ENCODE data around the gene MDC1. TPM values are rescaled to one million over a fixed set of nuclear protein-coding genes. Genes with fewer than 3 reads are reported as not detected.
A peak's percentile ranks its signal among the peaks of the same experiment; 100 is the strongest.

The MDC1 gene
- total RNA-seq, 1 donor from 2014 or later, result 65.6 TPM

DNA sequence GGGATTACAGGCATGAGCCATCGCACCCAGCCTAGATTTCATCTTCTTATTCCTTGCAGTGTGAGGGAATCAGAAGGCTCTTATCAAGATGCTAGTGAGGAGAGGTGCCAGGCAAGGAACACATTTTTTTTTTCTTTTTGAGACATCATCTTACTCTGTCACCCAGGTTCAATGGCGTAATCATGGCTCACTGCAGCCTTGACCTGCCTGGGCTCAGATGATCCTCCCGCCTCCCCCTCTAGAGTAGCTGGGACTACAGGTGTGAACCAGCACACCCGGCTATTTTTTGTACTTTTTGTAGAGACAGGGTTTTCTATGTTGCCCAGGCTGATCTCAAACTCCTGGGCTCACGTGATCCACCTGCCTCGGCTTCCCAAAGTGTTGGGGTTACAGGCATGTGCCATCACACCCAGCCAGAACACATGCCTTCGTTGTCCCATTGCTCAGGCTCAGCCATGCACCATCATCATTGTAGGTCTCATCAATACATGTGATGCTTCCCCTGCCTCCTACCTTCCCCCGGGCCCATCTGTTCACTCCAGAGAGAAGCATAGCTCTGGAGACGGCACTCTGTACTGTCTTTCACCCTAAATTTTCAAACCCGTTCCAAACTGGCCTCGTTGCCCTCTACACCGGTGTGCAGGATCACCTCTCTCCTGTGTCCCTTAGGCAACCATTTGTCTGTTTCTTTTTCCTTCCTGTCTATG lies 15.3 kb upstream of the MDC1 start:
- Mint-ChIP-seq H3K27me3 (no peaks in the 10 kb centered on the region), H3K4me1 (peaks cover 43% of the 10 kb centered on the region), H3K36me3 (ENCODE audit: low read depth) (peaks cover 33% of the 10 kb centered on the region), H3K9me3 (no peaks in the 10 kb centered on the region), H3K27ac (no peak overlapping the region), H3K4me3 (no peak overlapping the region)
- intact Hi-C loops (cut with micrococcal nuclease), result no loop called here
- DNase-seq (no peak), ATAC-seq (ENCODE audit: low read depth) (no peak)
- CTCF ChIA-PET, result interaction anchor here (1.1 to 20.0 kb wide), 7 partner anchors 10 to 250 kb away, joined by 3 to 576 read pairs (median 25); partner anchors contain the start of genes ATAT1, DHX16, FLOT1 and TUBB
- POLR2A ChIA-PET, result interaction anchor here (0.6 to 22.6 kb wide), 3 partner anchors 11 to 142 kb away, joined by 5 to 697 read pairs (median 16); partner anchors contain the start of gene DHX16
- TF ChIP-seq, protein P1, sequence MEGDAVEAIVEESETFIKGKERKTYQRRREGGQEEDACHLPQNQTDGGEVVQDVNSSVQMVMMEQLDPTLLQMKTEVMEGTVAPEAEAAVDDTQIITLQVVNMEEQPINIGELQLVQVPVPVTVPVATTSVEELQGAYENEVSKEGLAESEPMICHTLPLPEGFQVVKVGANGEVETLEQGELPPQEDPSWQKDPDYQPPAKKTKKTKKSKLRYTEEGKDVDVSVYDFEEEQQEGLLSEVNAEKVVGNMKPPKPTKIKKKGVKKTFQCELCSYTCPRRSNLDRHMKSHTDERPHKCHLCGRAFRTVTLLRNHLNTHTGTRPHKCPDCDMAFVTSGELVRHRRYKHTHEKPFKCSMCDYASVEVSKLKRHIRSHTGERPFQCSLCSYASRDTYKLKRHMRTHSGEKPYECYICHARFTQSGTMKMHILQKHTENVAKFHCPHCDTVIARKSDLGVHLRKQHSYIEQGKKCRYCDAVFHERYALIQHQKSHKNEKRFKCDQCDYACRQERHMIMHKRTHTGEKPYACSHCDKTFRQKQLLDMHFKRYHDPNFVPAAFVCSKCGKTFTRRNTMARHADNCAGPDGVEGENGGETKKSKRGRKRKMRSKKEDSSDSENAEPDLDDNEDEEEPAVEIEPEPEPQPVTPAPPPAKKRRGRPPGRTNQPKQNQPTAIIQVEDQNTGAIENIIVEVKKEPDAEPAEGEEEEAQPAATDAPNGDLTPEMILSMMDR (IDR thresholded peaks at IDR 0.05), result no peak

DNA sequence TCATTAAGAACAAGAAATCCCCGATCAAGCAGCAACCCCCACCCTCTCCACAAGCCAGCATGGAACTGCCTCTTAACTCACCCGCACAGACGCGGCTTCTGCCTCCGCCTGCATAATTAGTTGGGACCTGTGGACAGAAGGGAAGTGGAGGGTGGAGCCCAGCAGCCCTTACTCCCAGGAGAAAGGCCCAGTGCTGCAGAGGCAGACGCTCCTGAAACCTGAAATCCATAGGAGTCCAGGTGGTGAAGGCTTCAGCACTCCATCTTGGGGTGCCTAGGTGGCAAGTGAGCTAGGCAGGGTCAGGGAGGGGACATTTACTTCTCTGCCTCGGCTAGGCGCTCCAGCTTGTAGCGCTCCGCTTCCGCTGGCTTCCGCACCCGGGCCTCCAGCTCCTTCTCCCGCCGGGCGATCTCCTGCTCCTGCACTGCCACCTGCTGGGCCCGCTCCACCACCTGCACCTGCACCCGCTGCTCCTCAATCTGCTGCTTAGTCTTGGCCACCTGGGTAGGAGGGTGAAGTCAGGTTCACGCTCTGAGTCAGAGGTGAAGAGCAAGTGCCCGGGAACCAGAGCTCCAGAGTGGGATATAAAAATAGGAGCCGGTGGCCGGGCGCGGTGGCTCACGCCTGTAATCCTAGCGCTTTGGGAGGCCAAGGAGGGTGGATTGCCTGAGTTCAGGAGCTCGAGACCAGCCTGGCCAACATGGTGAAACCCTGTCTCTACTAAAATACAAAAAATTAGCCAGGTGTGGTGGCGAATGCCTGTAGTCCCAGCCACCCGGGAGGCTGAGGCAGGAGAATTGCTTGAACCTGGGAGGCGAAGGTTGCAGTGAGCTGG lies 13.7 kb upstream of the MDC1 start:
- peaks cover 39% of the 10 kb centered on the region for H3K36me3 Mint-ChIP-seq (ENCODE audit: low read depth)
- intact Hi-C loops (cut with micrococcal nuclease), result loop anchor here (1.0 kb wide), 1 partner anchor 190 kb away; no protein-coding TSS in a partner anchor

DNA sequence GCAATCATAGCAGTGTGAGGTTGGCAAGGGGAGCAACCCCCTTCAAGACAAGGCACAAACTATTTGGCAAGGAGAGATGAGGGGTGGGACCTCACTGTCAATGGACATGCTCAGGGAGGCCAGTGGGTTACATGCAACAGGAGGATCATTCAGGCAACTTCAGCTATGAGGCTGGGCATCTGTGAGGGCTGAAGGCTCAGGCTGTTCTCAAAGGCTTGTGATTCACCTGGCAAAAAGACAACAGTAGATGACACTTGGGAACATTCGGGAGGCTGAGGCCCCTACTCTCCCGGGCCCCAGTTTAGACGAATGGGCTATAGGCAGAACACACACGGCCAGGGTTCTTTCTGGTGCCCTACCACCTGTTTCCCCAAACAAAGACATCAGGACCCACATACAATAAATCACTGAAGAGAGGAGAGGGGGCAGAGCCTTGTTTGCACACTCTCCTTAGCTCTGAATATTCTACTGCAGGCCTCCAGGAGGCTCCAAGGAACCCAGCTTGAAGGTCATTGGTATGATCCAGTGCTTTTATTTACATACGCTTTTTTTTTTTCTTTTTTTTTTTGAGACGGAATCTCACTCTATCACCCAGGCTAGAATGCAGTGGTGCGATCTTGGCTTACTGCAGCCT lies 11.0 kb upstream of the MDC1 start:
- no peak for ATAC-seq (ENCODE audit: low read depth)
- ChIA-PET CTCF (interaction anchor here (1.3 to 20.0 kb wide), 2 partner anchors 37 to 50 kb away, joined by 3 to 576 read pairs; partner anchors contain the start of genes DHX16 and NRM), POLR2A (interaction anchor here (0.7 to 22.6 kb wide), 4 partner anchors 12 to 228 kb away, joined by 3 to 697 read pairs (median 5); partner anchors contain the start of gene DHX16)
- DNase-seq, result no peak
- TF ChIP-seq, protein P1 (IDR thresholded peaks at IDR 0.05), result no peak
- no peaks in the 10 kb centered on the region for H3K9me3 Mint-ChIP-seq
- intact Hi-C loops (cut with micrococcal nuclease), result no loop called here
- H3K36me3 Mint-ChIP-seq (ENCODE audit: low read depth), result peaks cover 59% of the 10 kb centered on the region
- no peak overlapping the region for H3K4me3 Mint-ChIP-seq
- H3K4me1 Mint-ChIP-seq, result peaks cover 33% of the 10 kb centered on the region
- no peaks in the 10 kb centered on the region for H3K27me3 Mint-ChIP-seq
- H3K27ac Mint-ChIP-seq, result peak overlapping the region; percentile 53

More for the DNA sequence above, 13.7 kb upstream of the MDC1 start:
- CTCF ChIA-PET, result interaction anchor here (0.6 to 20.0 kb wide), 29 partner anchors 8 to 1145 kb away, joined by 3 to 576 read pairs (median 5); partner anchors contain the start of genes ABCF1, ATAT1, C6orf136 and DHX16
- TF ChIP-seq, protein P1 (IDR thresholded peaks at IDR 0.05), result peak; percentile 23
- POLR2A ChIA-PET, result interaction anchor here (0.6 to 22.6 kb wide), 10 partner anchors 9 to 189 kb away, joined by 3 to 697 read pairs (median 6); partner anchors contain the start of genes ABCF1, ATAT1, DHX16 and MDC1
- Mint-ChIP-seq H3K27me3 (no peaks in the 10 kb centered on the region), H3K9me3 (no peaks in the 10 kb centered on the region), H3K27ac (no peak overlapping the region), H3K4me1 (peaks cover 27% of the 10 kb centered on the region), H3K4me3 (peak overlapping the region; percentile 41)
- DNase-seq (peak; percentile 69), ATAC-seq (ENCODE audit: low read depth) (peak; percentile 89)

DNA sequence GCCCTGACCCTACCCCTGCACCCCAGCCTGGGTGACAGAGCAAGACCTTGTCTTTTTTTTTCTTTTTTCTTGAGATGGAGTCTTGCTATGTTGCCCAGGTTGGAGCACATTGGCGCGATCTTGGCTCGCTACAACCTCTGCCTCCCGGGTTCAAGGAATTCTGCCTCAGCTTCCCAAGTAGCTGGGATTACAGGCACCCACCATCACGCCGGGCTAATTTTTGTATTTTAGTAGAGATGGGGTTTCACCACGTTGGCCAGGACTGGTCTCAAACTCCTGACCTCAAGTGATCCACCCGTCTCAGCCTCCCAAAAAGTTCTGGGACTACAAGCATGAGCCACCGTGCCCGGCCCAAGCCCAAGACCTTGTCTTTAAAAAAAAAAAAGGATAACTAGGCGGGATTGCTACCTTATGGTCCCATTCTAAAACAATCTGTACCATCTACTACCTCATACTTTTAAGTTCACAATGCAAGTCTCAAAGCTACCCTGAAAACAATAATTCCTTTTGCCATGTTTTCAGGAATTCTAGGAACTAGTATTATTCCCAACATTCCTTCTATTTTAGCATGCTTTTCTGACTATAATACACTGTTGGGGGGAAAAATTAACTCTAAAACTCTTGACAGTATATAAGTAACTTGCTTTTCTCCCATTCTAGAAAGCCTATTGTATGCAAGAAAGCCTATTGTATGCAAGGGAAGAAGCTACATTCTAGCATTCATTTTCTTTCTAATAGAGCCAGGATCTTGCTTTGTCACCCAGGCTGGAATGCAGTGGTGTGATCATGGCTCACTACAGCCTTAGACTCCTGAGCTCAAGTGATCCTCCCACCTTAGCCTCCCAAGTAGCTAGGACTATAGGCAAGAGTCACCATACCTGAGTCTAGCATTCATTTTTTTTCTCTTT lies 9.7 kb upstream of the MDC1 start:
- peaks cover 46% of the 10 kb centered on the region for H3K4me1 Mint-ChIP-seq
- intact Hi-C loops (cut with micrococcal nuclease), result no loop called here
- ChIA-PET POLR2A (interaction anchor here (0.6 to 22.6 kb wide), 7 partner anchors 10 to 1076 kb away, joined by 3 to 697 read pairs (median 3); partner anchors contain the start of gene DHX16), CTCF (interaction anchor here (1.1 to 20.0 kb wide), 3 partner anchors 9 to 48 kb away, joined by 3 to 576 read pairs (median 4); partner anchors contain the start of genes DHX16 and NRM)
- H3K4me3 Mint-ChIP-seq, result no peak overlapping the region
- H3K36me3 Mint-ChIP-seq (ENCODE audit: low read depth), result peaks cover 64% of the 10 kb centered on the region
- no peaks in the 10 kb centered on the region for H3K9me3 Mint-ChIP-seq
- TF ChIP-seq, protein P1 (IDR thresholded peaks at IDR 0.05), result no peak
- H3K27ac Mint-ChIP-seq, result no peak overlapping the region
- no peak for ATAC-seq (ENCODE audit: low read depth)
- no peak for DNase-seq
- no peaks in the 10 kb centered on the region for H3K27me3 Mint-ChIP-seq
